Measurements from ENCODE around the gene MYO18B. TPM values are rescaled to one million over a fixed set of nuclear protein-coding genes. Genes with fewer than 3 reads are reported as not detected.

The MYO18B gene
- total and polyA plus RNA-seq, 2 donors (not counting 3 experiments of a cell fraction or from before 2014, with no cell fraction given) = 0.01 TPM; not detected in 1

DNA sequence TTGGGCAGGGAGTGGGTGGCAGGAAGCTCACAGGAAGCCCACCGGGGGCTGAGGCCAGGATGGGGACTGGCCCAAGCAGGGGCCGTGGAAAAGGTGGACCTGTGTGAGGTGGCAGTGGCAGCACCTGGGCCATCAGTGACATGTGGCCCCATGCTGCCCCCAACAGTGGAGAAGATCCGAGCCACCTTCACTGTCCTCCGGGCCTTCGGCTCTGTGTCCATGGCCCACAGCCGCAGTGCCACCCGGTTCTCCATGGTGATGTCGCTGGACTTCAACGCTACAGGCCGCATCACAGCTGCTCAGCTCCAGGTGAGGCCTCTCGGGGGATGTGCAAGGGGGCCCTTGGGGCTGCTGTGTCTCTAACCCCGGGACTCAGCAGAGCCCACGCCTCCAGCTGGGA is 37.9 kb downstream of the MYO18B start:
- Histone ChIP-seq H3K9ac (replicated peaks; ENCODE audit: extremely low read depth, insufficient read depth, low read length) (no peak overlapping the region), H3K9me3 (replicated peaks; ENCODE audit: control insufficient read depth, insufficient read depth, low read length) (no peaks in the 10 kb centered on the region), H3K36me3 (ENCODE audit: control insufficient read depth in 2 of 2, extremely low read depth in 1 of 2, insufficient read depth in 2 of 2, low read length in 2 of 2) (no peaks in the 10 kb centered on the region), H3K27ac (ENCODE audit: insufficient read depth, low read depth, low read length) (no peak overlapping the region), H3K4me1 (ENCODE audit: control insufficient read depth, extremely low read depth, insufficient read depth, low read length) (no peaks in the 10 kb centered on the region), H3K27me3 (ENCODE audit: control insufficient read depth in 2 of 2, insufficient read depth in 2 of 2, low read length in 2 of 2) (no peaks in the 10 kb centered on the region), H2AFZ (ENCODE audit: low read depth, low read length) (no peak overlapping the region), H3K9me1 (replicated peaks; ENCODE audit: control insufficient read depth, extremely low read depth, insufficient read depth, low read length) (no peaks in the 10 kb centered on the region), H4K20me1 (replicated peaks; ENCODE audit: control insufficient read depth, extremely low read depth, insufficient read depth, low read length) (no peaks in the 10 kb centered on the region), H3K79me2 (ENCODE audit: control insufficient read depth, insufficient read depth, low read length) (no peaks in the 10 kb centered on the region), H3K4me2 (ENCODE audit: insufficient read depth, low read length) (no peak overlapping the region), H3K4me3 (replicated peaks in 1 of 3; ENCODE audit: insufficient read depth in 1 of 3, low read depth in 1 of 3, low read length in 3 of 3) (no peak overlapping the region)
- DNase-seq (ENCODE audit: low read depth, low spot score) = no peak
- dilution Hi-C loops (cut with MboI; ENCODE audit: extremely low pct_ligation_motif_present, low sequenced_read_pairs) (no loop called here), intact Hi-C loops (cut with micrococcal nuclease) (no loop called here)
- ChIA-PET CTCF (interaction anchor here (1.0 to 4.0 kb wide), 2 partner anchors 318 to 332 kb away, joined by 4 to 34 read pairs; no protein-coding TSS in a partner anchor), POLR2A (no interaction called here)
- BruUV-seq (replicated peaks) = no TSS peak
- no peak for FAIRE-seq
- no peak for TF ChIP-seq POLR2AphosphoS5 (IDR thresholded peaks at IDR 0.05; ENCODE audit: insufficient read depth, low read depth, low read length)
- no peak for TF ChIP-seq MYC (IDR thresholded peaks at IDR 0.05; ENCODE audit: low read depth, low read length)
- TF ChIP-seq, protein P1, sequence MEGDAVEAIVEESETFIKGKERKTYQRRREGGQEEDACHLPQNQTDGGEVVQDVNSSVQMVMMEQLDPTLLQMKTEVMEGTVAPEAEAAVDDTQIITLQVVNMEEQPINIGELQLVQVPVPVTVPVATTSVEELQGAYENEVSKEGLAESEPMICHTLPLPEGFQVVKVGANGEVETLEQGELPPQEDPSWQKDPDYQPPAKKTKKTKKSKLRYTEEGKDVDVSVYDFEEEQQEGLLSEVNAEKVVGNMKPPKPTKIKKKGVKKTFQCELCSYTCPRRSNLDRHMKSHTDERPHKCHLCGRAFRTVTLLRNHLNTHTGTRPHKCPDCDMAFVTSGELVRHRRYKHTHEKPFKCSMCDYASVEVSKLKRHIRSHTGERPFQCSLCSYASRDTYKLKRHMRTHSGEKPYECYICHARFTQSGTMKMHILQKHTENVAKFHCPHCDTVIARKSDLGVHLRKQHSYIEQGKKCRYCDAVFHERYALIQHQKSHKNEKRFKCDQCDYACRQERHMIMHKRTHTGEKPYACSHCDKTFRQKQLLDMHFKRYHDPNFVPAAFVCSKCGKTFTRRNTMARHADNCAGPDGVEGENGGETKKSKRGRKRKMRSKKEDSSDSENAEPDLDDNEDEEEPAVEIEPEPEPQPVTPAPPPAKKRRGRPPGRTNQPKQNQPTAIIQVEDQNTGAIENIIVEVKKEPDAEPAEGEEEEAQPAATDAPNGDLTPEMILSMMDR (IDR thresholded peaks at IDR 0.05; ENCODE audit: extremely low read depth in 1 of 2, insufficient read depth in 1 of 2, low read depth in 1 of 2, low read length in 2 of 2) = no peak
- no peak for TF ChIP-seq EZH2 (IDR thresholded peaks at IDR 0.05; ENCODE audit: borderline replicate concordance, low read depth, low read length, severe bottlenecking)
- no peak for TF ChIP-seq POLR2A (IDR thresholded peaks at IDR 0.05; ENCODE audit: low read depth, low read length)
- no peak for TF ChIP-seq GATA2 (IDR thresholded peaks at IDR 0.05; ENCODE audit: insufficient read depth, insufficient read length, low read depth, low read length)
- TF ChIP-seq JUN (IDR thresholded peaks at IDR 0.05; ENCODE audit: borderline replicate concordance, insufficient read depth, insufficient read length, low read depth) = no peak
- TF ChIP-seq, protein P2, sequence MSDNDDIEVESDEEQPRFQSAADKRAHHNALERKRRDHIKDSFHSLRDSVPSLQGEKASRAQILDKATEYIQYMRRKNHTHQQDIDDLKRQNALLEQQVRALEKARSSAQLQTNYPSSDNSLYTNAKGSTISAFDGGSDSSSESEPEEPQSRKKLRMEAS (IDR thresholded peaks at IDR 0.05; ENCODE audit: insufficient read depth, insufficient read length) = no peak
- no peak for TF ChIP-seq FOS (IDR thresholded peaks at IDR 0.05; ENCODE audit: borderline replicate concordance, insufficient read depth, low read length)

Data from endothelial cell of umbilical vein (primary cell).